Measurements from ENCODE around the gene NLRC5.

The NLRC5 gene

DNA sequence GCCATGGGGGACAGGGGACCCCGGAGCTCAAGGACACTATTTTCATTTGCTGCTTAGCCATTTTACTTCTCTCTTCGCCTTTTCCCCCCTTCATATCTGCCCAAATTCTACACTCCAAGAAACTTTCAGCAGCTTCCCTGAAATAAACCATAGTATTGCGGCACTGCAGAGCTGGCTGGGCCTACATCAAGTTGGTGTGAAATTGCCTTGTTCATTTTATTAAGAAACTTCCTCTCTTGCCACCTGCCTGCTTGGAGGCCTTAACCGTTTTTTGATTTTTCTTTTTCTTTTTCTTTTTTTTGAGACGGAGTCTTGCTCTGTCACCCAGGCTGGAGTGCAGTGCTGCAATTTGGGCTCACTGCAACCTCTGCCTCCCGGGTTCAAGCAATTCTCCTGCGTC lies 95.6 kb downstream of the NLRC5 start:
- DNase-seq (ENCODE audit: low read depth) = peak; percentile 78
- no peak for TF ChIP-seq MYC (IDR thresholded peaks at IDR 0.05; ENCODE audit: low read depth, low read length)
- TF ChIP-seq, protein P1, sequence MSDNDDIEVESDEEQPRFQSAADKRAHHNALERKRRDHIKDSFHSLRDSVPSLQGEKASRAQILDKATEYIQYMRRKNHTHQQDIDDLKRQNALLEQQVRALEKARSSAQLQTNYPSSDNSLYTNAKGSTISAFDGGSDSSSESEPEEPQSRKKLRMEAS (IDR thresholded peaks at IDR 0.05; ENCODE audit: low read depth, low read length) = peak; percentile 53; the same call in 1 of the 2 replicates
- TF ChIP-seq, protein P2, sequence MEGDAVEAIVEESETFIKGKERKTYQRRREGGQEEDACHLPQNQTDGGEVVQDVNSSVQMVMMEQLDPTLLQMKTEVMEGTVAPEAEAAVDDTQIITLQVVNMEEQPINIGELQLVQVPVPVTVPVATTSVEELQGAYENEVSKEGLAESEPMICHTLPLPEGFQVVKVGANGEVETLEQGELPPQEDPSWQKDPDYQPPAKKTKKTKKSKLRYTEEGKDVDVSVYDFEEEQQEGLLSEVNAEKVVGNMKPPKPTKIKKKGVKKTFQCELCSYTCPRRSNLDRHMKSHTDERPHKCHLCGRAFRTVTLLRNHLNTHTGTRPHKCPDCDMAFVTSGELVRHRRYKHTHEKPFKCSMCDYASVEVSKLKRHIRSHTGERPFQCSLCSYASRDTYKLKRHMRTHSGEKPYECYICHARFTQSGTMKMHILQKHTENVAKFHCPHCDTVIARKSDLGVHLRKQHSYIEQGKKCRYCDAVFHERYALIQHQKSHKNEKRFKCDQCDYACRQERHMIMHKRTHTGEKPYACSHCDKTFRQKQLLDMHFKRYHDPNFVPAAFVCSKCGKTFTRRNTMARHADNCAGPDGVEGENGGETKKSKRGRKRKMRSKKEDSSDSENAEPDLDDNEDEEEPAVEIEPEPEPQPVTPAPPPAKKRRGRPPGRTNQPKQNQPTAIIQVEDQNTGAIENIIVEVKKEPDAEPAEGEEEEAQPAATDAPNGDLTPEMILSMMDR (IDR thresholded peaks at IDR 0.05; ENCODE audit: low read depth, low read length) = no peak
- H3K4me3 ChIP-seq (ENCODE audit: low read depth, low read length) = no peak overlapping the region

DNA sequence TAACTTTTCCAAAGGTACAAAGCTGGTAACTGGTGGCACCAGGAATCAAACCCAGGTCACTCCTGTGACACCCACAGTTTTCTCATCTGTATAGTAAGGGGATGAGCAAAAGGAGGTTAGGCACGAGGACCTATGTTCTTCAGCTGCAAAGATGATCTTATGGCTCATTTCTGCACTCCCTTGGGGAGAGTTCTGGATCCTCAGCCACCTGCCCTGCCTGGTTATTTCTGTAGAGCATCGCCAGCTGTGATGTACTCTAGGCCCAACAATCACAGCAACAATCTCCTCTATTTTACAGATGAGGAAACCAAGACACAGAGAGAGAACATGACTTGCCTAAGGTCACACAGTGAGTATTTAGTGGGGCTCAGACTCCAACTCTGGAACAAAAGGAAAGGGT lies 97.6 kb downstream of the NLRC5 start:
- DNase-seq (ENCODE audit: low read depth) = no peak
- TF ChIP-seq, protein P2 (IDR thresholded peaks at IDR 0.05; ENCODE audit: low read depth, low read length) = no peak
- TF ChIP-seq POLR2A (IDR thresholded peaks at IDR 0.05; ENCODE audit: extremely low read depth, insufficient read length) (no peak), MYC (IDR thresholded peaks at IDR 0.05; ENCODE audit: low read depth, low read length) (no peak)
- TF ChIP-seq, protein P1 (IDR thresholded peaks at IDR 0.05; ENCODE audit: low read depth, low read length) = no peak
- no peak overlapping the region for H3K4me3 ChIP-seq (ENCODE audit: low read depth, low read length)

DNA sequence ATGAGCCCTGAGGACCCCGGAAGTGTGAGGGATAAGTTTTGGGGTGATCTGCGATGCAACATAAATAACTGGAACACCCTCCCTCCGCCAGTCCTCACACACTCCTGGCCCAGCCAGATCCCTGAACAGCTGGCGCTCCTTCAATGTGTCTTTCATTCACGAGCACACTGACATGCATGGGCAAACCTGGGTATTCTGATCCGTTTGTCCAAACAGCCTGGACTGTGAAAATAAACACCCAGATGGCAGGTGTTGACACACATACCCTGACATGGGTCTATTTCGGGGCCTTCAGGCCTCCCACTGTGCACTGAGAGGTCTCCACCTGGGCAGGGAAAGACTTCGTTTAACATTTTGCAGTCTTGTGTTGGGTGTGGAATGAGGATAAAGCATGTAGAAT lies 100.0 kb downstream of the NLRC5 start:
- H3K4me3 ChIP-seq (ENCODE audit: low read depth, low read length) = no peak overlapping the region
- no peak for DNase-seq (ENCODE audit: low read depth)
- no peak for TF ChIP-seq POLR2A (IDR thresholded peaks at IDR 0.05; ENCODE audit: extremely low read depth, insufficient read length)
- TF ChIP-seq, protein P1 (IDR thresholded peaks at IDR 0.05; ENCODE audit: low read depth, low read length) = no peak
- no peak for TF ChIP-seq MYC (IDR thresholded peaks at IDR 0.05; ENCODE audit: low read depth, low read length)
- TF ChIP-seq, protein P2 (IDR thresholded peaks at IDR 0.05; ENCODE audit: low read depth, low read length) = no peak

DNA sequence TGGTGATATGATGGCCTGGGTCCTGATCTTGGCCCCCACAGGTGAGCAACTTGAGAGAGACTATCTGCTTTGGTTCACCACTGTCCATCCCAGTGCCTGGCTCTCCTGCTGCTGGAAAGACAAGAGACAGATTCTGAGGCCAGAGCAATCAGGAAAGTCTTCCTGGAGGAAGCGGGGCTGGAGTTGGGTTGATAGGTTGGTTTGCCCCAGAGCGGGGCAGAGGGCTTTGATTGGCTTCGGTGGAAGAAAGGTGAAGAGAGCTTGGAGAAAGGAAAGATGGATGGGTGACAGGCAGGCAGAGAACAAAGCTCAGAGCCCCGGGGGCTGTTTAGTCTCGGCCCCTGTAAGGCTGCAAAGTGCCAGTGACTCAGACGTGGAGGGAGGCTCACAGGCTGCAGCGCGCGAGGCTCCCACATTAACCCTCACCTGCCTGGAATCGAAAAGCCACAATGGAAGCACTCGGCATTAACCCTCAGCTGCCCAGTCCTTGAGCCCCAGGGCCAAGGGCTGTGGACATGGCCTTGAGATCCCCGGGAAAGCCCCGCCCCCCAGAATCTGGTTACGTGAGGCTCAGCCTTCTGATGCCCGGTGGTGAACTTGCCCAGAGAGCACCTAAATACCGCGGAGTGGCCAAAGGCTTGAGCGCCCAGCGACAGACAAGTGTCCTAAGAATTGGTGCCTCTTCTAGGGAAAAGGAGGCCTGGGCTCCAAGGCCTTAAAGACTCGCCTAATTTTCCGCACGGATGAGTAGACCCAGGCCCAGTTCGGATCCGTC lies 102.0 kb downstream of the NLRC5 start:
- peak overlapping the region; percentile 62 for H3K4me3 ChIP-seq (ENCODE audit: low read depth, low read length)
- DNase-seq (ENCODE audit: low read depth) = peak; percentile 47
- TF ChIP-seq POLR2A (IDR thresholded peaks at IDR 0.05; ENCODE audit: extremely low read depth, insufficient read length) (no peak), MYC (IDR thresholded peaks at IDR 0.05; ENCODE audit: low read depth, low read length) (no peak)
- TF ChIP-seq, protein P2 (IDR thresholded peaks at IDR 0.05; ENCODE audit: low read depth, low read length) = no peak
- TF ChIP-seq, protein P1 (IDR thresholded peaks at IDR 0.05; ENCODE audit: low read depth, low read length) = no peak

DNA sequence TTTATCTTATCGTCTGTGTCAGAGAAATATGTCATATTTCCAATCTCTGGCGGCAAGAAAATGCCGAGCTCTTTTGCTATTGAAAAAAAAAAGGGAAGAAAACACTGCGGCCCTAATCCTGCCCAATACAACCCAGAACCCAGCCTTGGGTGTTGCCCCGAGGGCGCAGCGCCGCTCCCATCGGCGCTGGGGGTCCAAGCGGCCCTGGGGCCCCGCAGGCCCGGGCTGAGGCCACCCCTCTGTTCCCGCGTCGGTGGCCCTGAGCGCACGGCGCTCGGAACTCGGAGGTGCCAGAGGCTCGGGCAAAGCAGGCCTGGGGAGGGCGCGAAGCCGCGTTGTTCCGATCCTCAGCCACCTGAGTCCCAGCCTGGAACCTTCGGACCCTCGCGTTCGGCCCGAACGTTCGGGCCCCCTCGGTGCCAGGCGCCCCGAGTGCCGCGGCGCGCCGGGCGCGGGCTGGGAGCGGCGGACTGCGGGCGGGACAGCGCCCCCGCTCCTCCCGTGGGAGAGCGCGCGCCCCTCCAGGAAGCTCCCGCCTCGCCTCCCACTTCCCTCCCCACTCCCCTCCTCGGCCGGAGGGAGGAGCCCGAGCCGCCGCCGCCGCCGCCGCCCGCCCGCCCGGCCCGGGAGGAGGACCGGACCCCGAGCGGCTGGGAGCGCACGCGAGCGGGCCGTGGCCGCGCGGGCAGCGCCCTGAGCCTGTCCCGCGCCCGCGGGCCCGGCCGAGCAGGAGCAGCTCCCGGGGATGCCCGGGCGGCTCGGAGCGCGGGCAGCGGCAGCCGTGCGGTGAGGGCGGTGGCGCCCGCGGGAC lies 102.8 kb downstream of the NLRC5 start, which contains the start of gene CPNE2:
CPNE2 (plus strand) TSS at position 609 of the 811 bp plus-strand sequence. CDS start 18,160 bp downstream, outside the sequence.
- TF ChIP-seq POLR2A (IDR thresholded peaks at IDR 0.05; ENCODE audit: extremely low read depth, insufficient read length) = peak; percentile 40
- TF ChIP-seq, protein P1 (IDR thresholded peaks at IDR 0.05; ENCODE audit: low read depth, low read length) = no peak
- DNase-seq (ENCODE audit: low read depth) = peak; percentile 85
- H3K4me3 ChIP-seq (ENCODE audit: low read depth, low read length) = peak within 1 kb of the TSS; percentile 67

Data from NB4 (cell line).